ENCODE measurements around the gene TYROBP.

GRCh38 chr19:35895911-35896642 is 12.0 kb downstream of the TYROBP start:
- TF ChIP-seq CTCF (conservative IDR thresholded peaks at IDR 0.05; ENCODE audit: low read length) (no peak), EZH2phosphoT487 (IDR thresholded peaks at IDR 0.05; ENCODE audit: borderline replicate concordance) (no peak)

All from Loucy (cell line).